ENCODE results near the gene TENT5C. TPM values are rescaled to one million over a fixed set of nuclear protein-coding genes. Genes with fewer than 3 reads are reported as not detected.

The TENT5C gene
- total RNA-seq, 3 donors from 2014 or later: 16.5 to 37.4 (median 32.1) TPM

DNA sequence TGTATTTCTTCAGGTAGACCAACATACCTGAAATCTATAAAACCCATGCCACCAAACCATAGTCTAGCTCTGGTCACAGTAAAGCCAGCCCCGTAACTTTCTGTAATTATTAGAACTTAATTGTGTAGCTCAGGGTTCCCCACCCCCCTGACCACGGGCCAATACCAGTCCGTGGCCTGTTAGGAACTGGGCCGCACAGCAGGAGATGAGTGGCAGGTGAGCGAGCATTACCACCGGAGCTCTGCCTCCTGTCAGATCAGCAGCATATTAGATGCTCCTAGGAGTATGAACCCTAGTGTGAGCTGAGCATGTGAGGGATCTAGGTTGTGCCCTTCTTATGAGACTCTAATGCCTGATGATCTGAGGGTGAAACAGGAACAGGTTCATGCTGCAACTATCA, 14.6 kb downstream of the TENT5C start:
- TF ChIP-seq, protein P1, sequence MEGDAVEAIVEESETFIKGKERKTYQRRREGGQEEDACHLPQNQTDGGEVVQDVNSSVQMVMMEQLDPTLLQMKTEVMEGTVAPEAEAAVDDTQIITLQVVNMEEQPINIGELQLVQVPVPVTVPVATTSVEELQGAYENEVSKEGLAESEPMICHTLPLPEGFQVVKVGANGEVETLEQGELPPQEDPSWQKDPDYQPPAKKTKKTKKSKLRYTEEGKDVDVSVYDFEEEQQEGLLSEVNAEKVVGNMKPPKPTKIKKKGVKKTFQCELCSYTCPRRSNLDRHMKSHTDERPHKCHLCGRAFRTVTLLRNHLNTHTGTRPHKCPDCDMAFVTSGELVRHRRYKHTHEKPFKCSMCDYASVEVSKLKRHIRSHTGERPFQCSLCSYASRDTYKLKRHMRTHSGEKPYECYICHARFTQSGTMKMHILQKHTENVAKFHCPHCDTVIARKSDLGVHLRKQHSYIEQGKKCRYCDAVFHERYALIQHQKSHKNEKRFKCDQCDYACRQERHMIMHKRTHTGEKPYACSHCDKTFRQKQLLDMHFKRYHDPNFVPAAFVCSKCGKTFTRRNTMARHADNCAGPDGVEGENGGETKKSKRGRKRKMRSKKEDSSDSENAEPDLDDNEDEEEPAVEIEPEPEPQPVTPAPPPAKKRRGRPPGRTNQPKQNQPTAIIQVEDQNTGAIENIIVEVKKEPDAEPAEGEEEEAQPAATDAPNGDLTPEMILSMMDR (IDR thresholded peaks at IDR 0.05): no peak
- DNase-seq (no peak), ATAC-seq (no peak)
- no peaks in the 10 kb centered on the region for H3K9me3 ChIP-seq
- no peaks in the 10 kb centered on the region for H3K4me1 ChIP-seq (ENCODE audit: low read depth)
- intact Hi-C loops (cut with DNase I, micrococcal nuclease): no loop called here
- H3K4me3 ChIP-seq: no peak overlapping the region
- H3K36me3 ChIP-seq (ENCODE audit: low read depth): no peaks in the 10 kb centered on the region

DNA sequence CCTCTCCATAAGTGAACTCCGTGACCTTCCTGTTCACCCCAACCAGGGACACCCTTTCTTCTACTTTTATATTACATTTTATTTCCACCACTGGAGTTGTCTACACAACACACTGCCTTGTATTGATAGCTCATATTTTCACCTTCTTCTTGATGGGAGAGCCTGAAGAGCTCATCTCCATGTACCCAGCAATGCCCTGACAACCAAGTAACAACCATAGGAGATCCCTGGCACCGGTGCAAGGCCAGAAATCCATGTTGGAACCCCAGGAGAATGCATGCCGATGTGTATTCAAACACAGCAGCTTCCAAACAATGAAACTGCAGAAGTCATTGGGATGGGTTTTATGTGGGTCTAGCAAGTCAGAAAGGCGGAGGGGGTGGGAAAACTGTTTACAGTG, 15.5 kb downstream of the TENT5C start:
- H3K4me1 ChIP-seq (ENCODE audit: low read depth): no peaks in the 10 kb centered on the region
- intact Hi-C loops (cut with DNase I, micrococcal nuclease): no loop called here

DNA sequence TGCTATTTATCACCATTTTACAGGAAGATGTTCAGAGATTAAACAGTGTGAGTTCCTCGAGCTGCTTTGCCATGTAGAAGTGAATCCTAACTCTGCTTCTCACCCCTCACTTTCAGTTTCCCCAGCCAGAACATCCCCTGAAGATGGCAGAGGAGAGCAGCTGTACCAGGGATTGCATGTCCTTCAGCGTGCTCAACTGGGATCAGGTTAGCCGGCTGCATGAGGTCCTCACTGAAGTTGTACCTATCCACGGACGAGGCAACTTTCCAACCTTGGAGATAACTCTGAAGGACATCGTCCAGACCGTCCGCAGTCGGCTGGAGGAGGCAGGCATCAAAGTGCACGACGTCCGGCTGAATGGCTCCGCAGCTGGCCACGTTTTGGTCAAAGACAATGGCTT, 16.9 kb downstream of the TENT5C start:
- TF ChIP-seq, protein P1 (IDR thresholded peaks at IDR 0.05): no peak
- no peaks in the 10 kb centered on the region for H3K4me1 ChIP-seq (ENCODE audit: low read depth)
- ATAC-seq (no peak), DNase-seq (no peak)
- H3K36me3 ChIP-seq (ENCODE audit: low read depth): no peaks in the 10 kb centered on the region
- no peak overlapping the region for H3K4me3 ChIP-seq
- intact Hi-C loops (cut with DNase I, micrococcal nuclease): no loop called here
- no peaks in the 10 kb centered on the region for H3K9me3 ChIP-seq

More for the DNA sequence above, 15.5 kb downstream of the TENT5C start:
- TF ChIP-seq, protein P1 (IDR thresholded peaks at IDR 0.05): no peak
- DNase-seq (no peak), ATAC-seq (no peak)
- no peaks in the 10 kb centered on the region for H3K9me3 ChIP-seq
- H3K4me3 ChIP-seq: no peak overlapping the region
- no peaks in the 10 kb centered on the region for H3K36me3 ChIP-seq (ENCODE audit: low read depth)

DNA sequence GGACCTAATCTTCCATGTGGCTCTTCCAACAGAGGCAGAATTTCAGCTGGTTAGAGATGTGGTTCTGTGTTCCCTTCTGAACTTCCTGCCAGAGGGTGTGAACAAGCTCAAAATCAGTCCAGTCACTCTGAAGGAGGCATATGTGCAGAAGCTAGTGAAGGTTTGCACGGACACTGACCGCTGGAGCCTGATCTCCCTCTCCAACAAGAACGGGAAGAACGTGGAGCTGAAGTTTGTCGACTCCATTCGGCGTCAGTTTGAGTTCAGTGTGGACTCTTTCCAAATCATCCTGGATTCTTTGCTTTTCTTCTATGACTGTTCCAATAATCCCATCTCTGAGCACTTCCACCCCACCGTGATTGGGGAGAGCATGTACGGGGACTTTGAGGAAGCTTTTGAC, 17.3 kb downstream of the TENT5C start:
- Histone ChIP-seq H3K4me3 (no peak overlapping the region), H3K36me3 (ENCODE audit: low read depth) (no peaks in the 10 kb centered on the region), H3K9me3 (no peaks in the 10 kb centered on the region), H3K4me1 (ENCODE audit: low read depth) (no peaks in the 10 kb centered on the region)
- ATAC-seq (no peak), DNase-seq (no peak)
- intact Hi-C loops (cut with DNase I, micrococcal nuclease): no loop called here
- TF ChIP-seq, protein P1 (IDR thresholded peaks at IDR 0.05): no peak

DNA sequence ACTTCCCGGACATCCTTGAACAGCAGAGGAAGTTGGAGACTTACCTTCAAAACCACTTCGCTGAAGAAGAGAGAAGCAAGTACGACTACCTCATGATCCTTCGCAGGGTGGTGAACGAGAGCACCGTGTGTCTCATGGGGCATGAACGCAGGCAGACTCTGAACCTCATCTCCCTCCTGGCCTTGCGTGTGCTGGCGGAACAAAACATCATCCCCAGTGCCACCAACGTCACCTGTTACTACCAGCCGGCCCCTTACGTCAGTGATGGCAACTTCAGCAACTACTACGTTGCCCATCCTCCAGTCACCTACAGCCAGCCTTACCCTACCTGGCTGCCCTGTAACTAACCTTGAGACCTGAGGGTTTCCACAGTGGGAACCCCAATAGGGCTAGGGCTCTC, 17.9 kb downstream of the TENT5C start:
- ATAC-seq (no peak), DNase-seq (no peak)
- no peaks in the 10 kb centered on the region for H3K36me3 ChIP-seq (ENCODE audit: low read depth)
- no peaks in the 10 kb centered on the region for H3K9me3 ChIP-seq
- no peak overlapping the region for H3K4me3 ChIP-seq
- TF ChIP-seq, protein P1 (IDR thresholded peaks at IDR 0.05): no peak
- no peaks in the 10 kb centered on the region for H3K4me1 ChIP-seq (ENCODE audit: low read depth)
- intact Hi-C loops (cut with DNase I, micrococcal nuclease): no loop called here

DNA sequence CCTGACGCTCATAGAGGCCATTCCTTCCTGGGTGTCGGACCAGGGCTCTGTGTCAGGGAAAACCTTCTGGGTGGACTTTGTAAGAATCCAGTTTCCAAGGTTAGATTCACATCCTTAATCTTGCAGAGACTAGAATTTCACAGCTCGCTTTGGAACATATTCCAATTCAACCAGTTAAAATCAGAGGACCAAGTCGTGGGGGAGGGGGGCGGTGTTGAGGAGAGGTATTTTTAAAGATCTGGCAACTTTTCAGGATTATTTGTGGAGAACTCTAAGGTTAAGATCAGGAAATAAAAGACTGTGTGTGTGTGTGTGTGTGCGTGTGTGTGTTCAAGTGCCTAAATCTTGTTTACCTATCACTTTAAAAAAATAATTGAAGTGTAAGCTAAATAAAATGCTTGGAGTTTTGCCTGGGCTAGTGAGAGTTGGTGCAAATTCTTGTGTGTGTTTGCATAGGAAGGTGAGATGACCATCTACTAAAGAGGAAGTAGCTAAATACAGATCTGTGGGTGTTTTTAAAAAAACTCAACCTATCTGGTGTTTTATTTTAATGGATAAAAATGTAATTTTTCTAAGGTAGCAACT, 21.8 kb downstream of the TENT5C start:
- no peaks in the 10 kb centered on the region for H3K9me3 ChIP-seq
- no peak overlapping the region for H3K4me3 ChIP-seq
- TF ChIP-seq, protein P1 (IDR thresholded peaks at IDR 0.05): no peak
- ATAC-seq (no peak), DNase-seq (no peak)
- H3K4me1 ChIP-seq (ENCODE audit: low read depth): no peaks in the 10 kb centered on the region
- no peaks in the 10 kb centered on the region for H3K36me3 ChIP-seq (ENCODE audit: low read depth)
- intact Hi-C loops (cut with DNase I, micrococcal nuclease): no loop called here

Measured in mucosa of descending colon (tissue), 3 donors.